ENCODE results near the gene UTS2.

Gene UTS2

DNA sequence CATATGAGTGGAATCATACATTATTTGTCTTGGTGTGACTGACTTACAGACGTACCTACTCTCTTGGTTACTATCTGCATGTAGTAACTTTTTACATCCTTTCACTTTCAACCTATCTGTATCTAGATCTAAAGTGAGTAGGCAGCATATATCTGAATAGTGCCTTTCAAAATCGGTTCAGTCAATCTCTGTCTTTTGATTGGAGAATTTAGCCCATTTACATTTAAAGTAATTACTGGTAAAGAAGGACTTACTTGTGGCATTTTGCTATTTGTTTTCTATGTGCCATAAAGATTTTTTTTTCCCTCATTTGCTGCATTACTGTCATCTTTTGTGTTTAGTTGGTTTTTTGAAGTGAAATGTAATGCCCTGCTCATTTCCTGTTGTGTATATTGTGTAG lies 14.2 kb downstream of the UTS2 start:
- TF ChIP-seq REST (IDR thresholded peaks at IDR 0.05; ENCODE audit: insufficient read depth in 1 of 2, low read depth in 2 of 2, low read length in 2 of 2) (no peak), POLR2AphosphoS5 (IDR thresholded peaks at IDR 0.05; ENCODE audit: low read depth, low read length) (no peak), SIN3A (IDR thresholded peaks at IDR 0.05; ENCODE audit: borderline replicate concordance, insufficient read depth, low read length) (no peak), TAF1 (IDR thresholded peaks at IDR 0.05; ENCODE audit: borderline replicate concordance, insufficient read depth, low read length) (no peak), FOXP2 (optimal IDR thresholded peaks at IDR 0.05; ENCODE audit: borderline replicate concordance, extremely low read depth, extremely low read length, insufficient read depth) (no peak)

DNA sequence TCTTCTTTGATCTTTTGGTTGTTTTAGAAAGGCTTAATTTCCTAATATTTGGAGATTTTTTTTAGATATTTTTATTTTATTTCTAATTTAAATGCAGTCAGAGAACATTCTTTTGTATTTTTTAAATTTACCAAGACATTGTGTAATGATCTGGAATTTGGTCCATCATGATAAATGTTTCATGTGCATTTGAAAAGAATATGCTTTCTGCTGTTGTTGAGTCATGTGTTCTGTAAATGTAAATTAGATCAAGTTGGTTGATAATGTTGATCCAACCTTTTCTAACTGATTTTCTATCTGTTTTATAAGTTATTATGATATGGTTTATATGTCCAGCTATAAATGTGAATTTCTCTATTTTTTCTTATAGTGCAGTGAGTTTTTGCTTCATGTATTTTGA lies 19.8 kb downstream of the UTS2 start:
- TF ChIP-seq POLR2AphosphoS5 (IDR thresholded peaks at IDR 0.05; ENCODE audit: low read depth, low read length) (no peak), REST (IDR thresholded peaks at IDR 0.05; ENCODE audit: insufficient read depth in 1 of 2, low read depth in 2 of 2, low read length in 2 of 2) (no peak), TAF1 (IDR thresholded peaks at IDR 0.05; ENCODE audit: borderline replicate concordance, insufficient read depth, low read length) (no peak), SIN3A (IDR thresholded peaks at IDR 0.05; ENCODE audit: borderline replicate concordance, insufficient read depth, low read length) (no peak), FOXP2 (optimal IDR thresholded peaks at IDR 0.05; ENCODE audit: borderline replicate concordance, extremely low read depth, extremely low read length, insufficient read depth) (no peak)

- TF ChIP-seq POLR2AphosphoS5 (IDR thresholded peaks at IDR 0.05; ENCODE audit: low read depth, low read length) (no peak), FOXP2 (optimal IDR thresholded peaks at IDR 0.05; ENCODE audit: borderline replicate concordance, extremely low read depth, extremely low read length, insufficient read depth) (no peak), SIN3A (IDR thresholded peaks at IDR 0.05; ENCODE audit: borderline replicate concordance, insufficient read depth, low read length) (no peak), TAF1 (IDR thresholded peaks at IDR 0.05; ENCODE audit: borderline replicate concordance, insufficient read depth, low read length) (no peak), REST (IDR thresholded peaks at IDR 0.05; ENCODE audit: insufficient read depth in 1 of 2, low read depth in 2 of 2, low read length in 2 of 2) (no peak)
Measured at GRCh38 chr1:7831458-7831857, 21.4 kb downstream of the UTS2 start.

GRCh38 chr1:7827126-7827955 lies 25.5 kb downstream of the UTS2 start:
- TF ChIP-seq FOXP2 (optimal IDR thresholded peaks at IDR 0.05; ENCODE audit: borderline replicate concordance, extremely low read depth, extremely low read length, insufficient read depth) (no peak), TAF1 (IDR thresholded peaks at IDR 0.05; ENCODE audit: borderline replicate concordance, insufficient read depth, low read length) (peak; percentile 50; the same call in 1 of the 2 replicates), SIN3A (IDR thresholded peaks at IDR 0.05; ENCODE audit: borderline replicate concordance, insufficient read depth, low read length) (peak; percentile 69; the same call in 1 of the 2 replicates), POLR2AphosphoS5 (IDR thresholded peaks at IDR 0.05; ENCODE audit: low read depth, low read length) (peak; percentile 67), REST (IDR thresholded peaks at IDR 0.05; ENCODE audit: insufficient read depth in 1 of 2, low read depth in 2 of 2, low read length in 2 of 2) (no peak)

Measured in PFSK-1 (cell line).